GM13977 (cell line): Measurements from ENCODE around the gene DPY19L3.
"Not testable (repeated sequence)": the region's sequence is repeated elsewhere in the genome, so short reads cannot be mapped to it uniquely, and the experiment has no call there.

Experiments used
- DNase-seq: peaks from one replicate; pipeline ENCODE4 v3.0.0; 2012; ENCODE audit warnings: low spot score
- in situ Hi-C: fragments of 300-500 bp; cut with MboI; formaldehyde crosslinking; loops from one replicate; pipeline ENCODE4 v1.12.0; 2022; ENCODE audit warnings: low sequenced_read_pairs, low pct_unique_long_range_greater_than_20kb, mixed read lengths, inconsistent platforms; ENCODE audit not compliant: unreplicated experiment
- TF ChIP-seq, protein P1 (sequence below): IDR thresholded peaks from 2 replicates; pipeline ENCODE4 v1.5.1; 2012; ENCODE audit warnings: mild to moderate bottlenecking, control low read depth; ENCODE audit not compliant: insufficient read depth; ENCODE audit errors: extremely low read depth, missing control alignments

DPY19L3 gene

DNA sequence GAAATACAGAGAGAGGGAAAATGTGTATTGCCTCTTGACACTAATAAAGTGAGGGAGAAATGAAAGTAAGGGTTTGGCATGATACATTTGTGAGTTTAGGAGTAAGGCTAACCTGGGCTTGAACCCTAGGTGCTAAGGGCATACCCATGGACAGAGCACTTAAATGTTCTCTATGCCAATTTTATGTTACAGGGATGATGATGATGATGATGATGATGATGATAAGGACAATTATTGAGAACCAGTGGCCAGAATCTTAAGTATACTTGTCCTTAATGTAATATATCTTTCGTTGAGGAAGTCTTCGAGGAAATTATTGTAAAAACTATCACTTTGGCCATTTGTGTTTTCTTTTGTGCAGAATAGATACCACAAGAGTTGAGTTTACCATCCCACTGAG is 33.2 kb downstream of the DPY19L3 start:
- TF ChIP-seq, protein P1, sequence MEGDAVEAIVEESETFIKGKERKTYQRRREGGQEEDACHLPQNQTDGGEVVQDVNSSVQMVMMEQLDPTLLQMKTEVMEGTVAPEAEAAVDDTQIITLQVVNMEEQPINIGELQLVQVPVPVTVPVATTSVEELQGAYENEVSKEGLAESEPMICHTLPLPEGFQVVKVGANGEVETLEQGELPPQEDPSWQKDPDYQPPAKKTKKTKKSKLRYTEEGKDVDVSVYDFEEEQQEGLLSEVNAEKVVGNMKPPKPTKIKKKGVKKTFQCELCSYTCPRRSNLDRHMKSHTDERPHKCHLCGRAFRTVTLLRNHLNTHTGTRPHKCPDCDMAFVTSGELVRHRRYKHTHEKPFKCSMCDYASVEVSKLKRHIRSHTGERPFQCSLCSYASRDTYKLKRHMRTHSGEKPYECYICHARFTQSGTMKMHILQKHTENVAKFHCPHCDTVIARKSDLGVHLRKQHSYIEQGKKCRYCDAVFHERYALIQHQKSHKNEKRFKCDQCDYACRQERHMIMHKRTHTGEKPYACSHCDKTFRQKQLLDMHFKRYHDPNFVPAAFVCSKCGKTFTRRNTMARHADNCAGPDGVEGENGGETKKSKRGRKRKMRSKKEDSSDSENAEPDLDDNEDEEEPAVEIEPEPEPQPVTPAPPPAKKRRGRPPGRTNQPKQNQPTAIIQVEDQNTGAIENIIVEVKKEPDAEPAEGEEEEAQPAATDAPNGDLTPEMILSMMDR: no peak
- in situ Hi-C loops: no loop called here
- no peak for DNase-seq

DNA sequence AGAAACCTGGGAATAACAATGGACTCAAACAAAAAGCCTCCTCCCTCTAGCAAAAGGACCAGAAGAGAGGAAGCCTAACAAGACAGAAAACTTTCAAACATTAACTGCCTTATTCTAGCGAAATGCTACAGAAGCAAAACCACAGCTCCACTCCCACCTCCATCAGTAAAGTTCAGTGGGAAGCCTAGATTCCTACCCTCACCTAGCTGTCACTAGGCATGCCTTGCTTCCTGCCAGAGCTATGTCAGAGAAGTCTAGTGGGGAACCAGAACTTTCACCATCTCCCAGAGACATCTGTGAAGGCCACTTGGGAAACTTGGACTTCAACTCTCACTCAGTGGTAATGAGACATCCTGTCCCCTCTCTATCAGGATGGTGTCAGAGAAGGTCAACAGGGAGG is 37.1 kb downstream of the DPY19L3 start:
- TF ChIP-seq, protein P1: no peak
- no peak for DNase-seq
- in situ Hi-C loops: no loop called here

DNA sequence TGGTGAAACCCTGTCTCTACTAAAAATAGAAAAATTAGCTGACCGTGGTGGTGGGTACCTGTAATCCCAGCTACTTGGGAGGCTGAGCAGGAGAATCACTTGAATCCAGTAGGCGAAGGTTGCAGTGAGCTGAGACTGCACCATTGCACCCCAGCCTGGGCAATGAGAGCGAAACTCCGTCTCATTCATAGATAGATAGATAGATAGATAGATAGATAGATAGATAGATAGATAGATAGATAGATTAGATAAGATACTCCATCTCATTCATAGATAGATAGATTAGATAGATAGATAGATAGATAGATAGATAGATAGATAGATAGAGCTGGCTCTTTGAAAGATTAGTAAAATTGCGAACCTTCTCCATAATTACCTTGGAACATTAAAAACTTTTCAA is 42.0 kb downstream of the DPY19L3 start:
- in situ Hi-C loops, DNase-seq: not testable (repeated sequence)

DNA sequence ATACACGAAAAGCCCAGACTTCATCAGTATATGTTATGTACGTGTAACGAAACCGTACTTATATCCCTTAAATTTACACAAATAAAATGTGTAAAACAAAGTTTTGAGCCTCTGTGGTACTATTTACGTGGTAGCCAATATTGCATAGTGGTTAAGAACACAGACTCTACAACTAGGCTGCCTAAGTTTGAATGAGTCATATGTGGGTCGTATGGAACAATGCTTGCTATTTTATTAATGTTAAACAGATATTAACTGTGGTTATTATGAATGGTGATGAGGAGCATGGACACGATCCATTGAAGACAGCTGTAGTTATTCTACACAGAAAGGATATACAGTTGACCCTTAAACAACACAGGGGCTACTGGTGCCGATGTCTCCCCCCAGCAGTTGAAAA is 42.5 kb downstream of the DPY19L3 start:
- in situ Hi-C loops: no loop called here
- no peak for DNase-seq
- TF ChIP-seq, protein P1: no peak

DNA sequence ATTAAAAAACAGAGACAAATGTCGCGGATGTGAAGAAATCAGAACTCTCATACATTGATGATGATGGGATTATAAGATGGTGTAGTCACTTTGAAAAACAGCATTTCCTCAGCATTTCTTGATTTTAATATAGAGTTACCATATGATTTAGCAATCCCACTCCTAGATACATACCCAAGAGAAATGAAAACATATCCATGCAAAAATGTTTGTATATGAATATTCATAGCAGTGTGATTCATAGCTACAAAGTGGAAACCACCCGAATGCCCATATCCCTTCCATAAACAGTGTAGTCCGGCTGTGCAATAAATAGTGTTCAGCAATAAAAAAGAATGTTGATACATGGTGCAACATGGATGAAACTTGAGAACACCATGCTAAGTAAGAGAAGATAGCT is 44.6 kb downstream of the DPY19L3 start:
- TF ChIP-seq, protein P1: no peak
- DNase-seq: no peak
- in situ Hi-C loops: no loop called here

DNA sequence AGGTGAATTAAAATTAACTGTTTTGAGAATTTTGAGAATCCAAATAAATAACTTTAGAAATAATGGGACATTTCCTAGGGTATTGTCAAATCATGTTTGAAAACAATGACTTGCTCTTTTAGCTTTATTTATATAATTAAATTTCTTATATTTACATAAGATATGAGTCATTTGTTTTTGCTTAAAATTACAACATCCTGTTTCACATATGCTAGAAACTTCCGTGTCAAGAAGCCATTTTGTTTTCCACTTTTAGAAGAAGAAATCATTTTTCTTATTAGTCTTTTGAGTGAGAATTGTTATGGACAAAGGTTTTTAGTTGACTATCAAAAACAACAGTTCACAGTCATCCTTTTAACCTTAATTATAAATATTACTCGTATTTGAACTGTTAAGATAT is 48.2 kb downstream of the DPY19L3 start:
- in situ Hi-C loops: no loop called here
- no peak for DNase-seq
- TF ChIP-seq, protein P1: no peak

DNA sequence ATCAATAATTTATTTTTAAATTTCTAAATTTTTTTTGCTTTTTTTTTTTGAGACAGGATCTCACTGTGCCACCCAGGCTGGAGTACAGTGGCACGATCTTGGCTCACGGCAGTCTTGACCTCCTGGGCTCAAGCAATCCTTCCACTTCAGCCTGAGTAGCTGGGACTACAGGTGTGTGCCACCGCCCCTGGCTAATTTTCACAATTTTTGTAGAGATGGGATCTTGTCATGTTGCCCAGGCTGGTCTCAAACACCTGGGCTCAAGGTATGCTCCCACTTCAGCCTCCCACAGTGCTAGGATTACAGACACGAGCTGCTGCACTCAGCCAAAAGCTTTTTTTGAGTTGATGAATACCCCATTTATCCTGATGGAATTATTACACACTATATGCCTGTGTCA is 50.8 kb downstream of the DPY19L3 start:
- DNase-seq: no peak
- TF ChIP-seq, protein P1: no peak
- in situ Hi-C loops: no loop called here
